GM12864 (cell line): ENCODE data around the gene TMCC2.

Experiments used
- DNase-seq: peaks from one replicate; pipeline ENCODE4 v3.0.0-alpha.2; 2011; ENCODE audit warnings: low read depth
- H3K4me3 ChIP-seq: 2 replicates; pipeline ENCODE4 v1.5.1; 2011; ENCODE audit warnings: mild to moderate bottlenecking, low read depth, low read length, control low read depth
- CTCF ChIP-seq: IDR thresholded peaks from 2 replicates; pipeline ENCODE4 v1.5.1; 2011; ENCODE audit warnings: low read depth, mild to moderate bottlenecking, moderate library complexity, low read length, control low read depth, inconsistent platforms; ENCODE audit errors: missing control alignments

The TMCC2 gene

GRCh38 chr1:205310976-205311704 lies 83.4 kb downstream of the TMCC2 start:
- DNase-seq: no peak
- no peak for TF ChIP-seq CTCF
- H3K4me3 ChIP-seq: no peak overlapping the region

GRCh38 chr1:205312866-205313562 lies 85.3 kb downstream of the TMCC2 start:
- no peak overlapping the region; the same call in 1 of the 2 replicates for H3K4me3 ChIP-seq
- TF ChIP-seq CTCF: no peak
- DNase-seq: no peak

GRCh38 chr1:205313563-205314308 lies 86.0 kb downstream of the TMCC2 start:
- DNase-seq: no peak
- TF ChIP-seq CTCF: no peak
- no peak overlapping the region; the same call in 1 of the 2 replicates for H3K4me3 ChIP-seq

- TF ChIP-seq CTCF: no peak
- H3K4me3 ChIP-seq: no peak overlapping the region
- no peak for DNase-seq
Measured at GRCh38 chr1:205315008-205315618, 87.4 kb downstream of the TMCC2 start.

- no peak overlapping the region for H3K4me3 ChIP-seq
- TF ChIP-seq CTCF: no peak
- DNase-seq: no peak
Measured at GRCh38 chr1:205316161-205316566, 88.4 kb downstream of the TMCC2 start.

GRCh38 chr1:205317311-205317917 lies 89.7 kb downstream of the TMCC2 start:
- TF ChIP-seq CTCF: no peak
- no peak for DNase-seq
- H3K4me3 ChIP-seq: no peak overlapping the region
